ENCODE measurements around the gene FAM83B. TPM values are rescaled to one million over a fixed set of nuclear protein-coding genes. Genes with fewer than 3 reads are reported as not detected.
"Not testable (repeated sequence)": the region's sequence is repeated elsewhere in the genome, so short reads cannot be mapped to it uniquely, and the experiment has no call there.

The FAM83B gene
- total and polyA plus RNA-seq, 10 of the 15 experiments (the other 5 are each of a cell fraction or from before 2014, with no cell fraction given) = 0.05 TPM; not detected in 9

- in situ Hi-C loops (cut with MboI) = no loop called here
- no peaks in the 10 kb centered on the region for H3K79me2 ChIP-seq (ENCODE audit: control insufficient read depth, insufficient read depth, low read length)
- H3K4me3 ChIP-seq = no peak overlapping the region
- TF ChIP-seq MLLT1 (IDR thresholded peaks at IDR 0.05) (no peak), PBX3 (IDR thresholded peaks at IDR 0.05; ENCODE audit: insufficient replicate concordance, low read depth, low read length) (no peak), MYC (IDR thresholded peaks at IDR 0.05; ENCODE audit: insufficient read depth, insufficient read length, insufficient replicate concordance, low read length, severe bottlenecking) (no peak), TCF3 (IDR thresholded peaks at IDR 0.05; ENCODE audit: borderline replicate concordance, insufficient read depth, low read depth, low read length) (no peak)
- POLR2A ChIA-PET = no interaction called here
- RAD21 ChIA-PET (ENCODE audit: unreplicated experiment) = no interaction called here
- H2AFZ ChIP-seq (ENCODE audit: control insufficient read depth, low read depth, low read length) = no peak overlapping the region
- no peak overlapping the region for H3K27ac ChIP-seq (ENCODE audit: control insufficient read depth, insufficient read depth)
- intact Hi-C loops (cut with micrococcal nuclease; ENCODE audit: unreplicated experiment) = no loop called here
- no peaks in the 10 kb centered on the region for H3K9me3 ChIP-seq (replicated peaks; ENCODE audit: control insufficient read depth, insufficient read depth, low read length)
- no peak for FAIRE-seq
- H3K9ac ChIP-seq (ENCODE audit: control insufficient read depth, insufficient read depth, low read length) = no peak overlapping the region
- WGBS (ENCODE audit: insufficient coverage, insufficient replicate concordance, low lambda C conversion rate, missing lambda C conversion rate) = 0% methylated on average over 1 of the region's 1 CpG
- no peaks in the 10 kb centered on the region for H3K4me1 ChIP-seq (ENCODE audit: control insufficient read depth, insufficient read depth, low read length)
- CTCF ChIA-PET = no interaction called here
- H4K20me1 ChIP-seq (ENCODE audit: control insufficient read depth, insufficient read depth) = no peaks in the 10 kb centered on the region
- BruUV-seq (replicated peaks) = no TSS peak
- H3K36me3 ChIP-seq (ENCODE audit: control insufficient read depth in 2 of 2, insufficient read depth in 2 of 2, low read length in 1 of 2) = no peaks in the 10 kb centered on the region
- SMC1A ChIA-PET (ENCODE audit: uncharacterized antibody, unreplicated experiment) = no interaction called here
- no peak for DNase-seq (ENCODE audit: low read depth, low spot score)
- ATAC-seq = no peak
- no peaks in the 10 kb centered on the region for H3K27me3 ChIP-seq (replicated peaks in 1 of 2; ENCODE audit: control insufficient read depth in 2 of 2, insufficient read depth in 2 of 2, low read length in 1 of 2)
- no peak overlapping the region for H3K4me2 ChIP-seq (ENCODE audit: control insufficient read depth, insufficient read depth)
Observed at GRCh38 chr6:54881067-54881730, 34.6 kb downstream of the FAM83B start.

GRCh38 chr6:54881891-54882290, 35.3 kb downstream of the FAM83B start:
- H3K4me1 ChIP-seq (ENCODE audit: control insufficient read depth, insufficient read depth, low read length); FAIRE-seq; ATAC-seq; H3K4me3 ChIP-seq; H2AFZ ChIP-seq (ENCODE audit: control insufficient read depth, low read depth, low read length); DNase-seq (ENCODE audit: low read depth, low spot score); in situ Hi-C loops (cut with MboI); H3K36me3 ChIP-seq (ENCODE audit: control insufficient read depth in 2 of 2, insufficient read depth in 2 of 2, low read length in 1 of 2); CTCF ChIA-PET; H3K79me2 ChIP-seq (ENCODE audit: control insufficient read depth, insufficient read depth, low read length); H4K20me1 ChIP-seq (ENCODE audit: control insufficient read depth, insufficient read depth); SMC1A ChIA-PET (ENCODE audit: uncharacterized antibody, unreplicated experiment); BruUV-seq (replicated peaks); intact Hi-C loops (cut with micrococcal nuclease; ENCODE audit: unreplicated experiment); RAD21 ChIA-PET (ENCODE audit: unreplicated experiment); POLR2A ChIA-PET; H3K9ac ChIP-seq (ENCODE audit: control insufficient read depth, insufficient read depth, low read length); H3K27me3 ChIP-seq (replicated peaks in 1 of 2; ENCODE audit: control insufficient read depth in 2 of 2, insufficient read depth in 2 of 2, low read length in 1 of 2); H3K27ac ChIP-seq (ENCODE audit: control insufficient read depth, insufficient read depth); H3K4me2 ChIP-seq (ENCODE audit: control insufficient read depth, insufficient read depth); H3K9me3 ChIP-seq (replicated peaks; ENCODE audit: control insufficient read depth, insufficient read depth, low read length): not testable (repeated sequence)
- WGBS (ENCODE audit: insufficient coverage, insufficient replicate concordance, low lambda C conversion rate, missing lambda C conversion rate) = 72% methylated on average over 3 of the region's 3 CpGs

All from GM12878 (cell line).